K562 (cell line): ENCODE data around the gene MAD1L1. TPM values are rescaled to one million over a fixed set of nuclear protein-coding genes. Genes with fewer than 3 reads are reported as not detected.

Experiments used
- ARID2 ChIP-seq: fragments of 450-650 bp; IDR thresholded peaks from 2 replicates; pipeline ENCODE4 v1.6.1; 2017; ENCODE audit warnings: antibody characterized with exemption, mild to moderate bottlenecking
- ARID3B ChIP-seq: fragments of 250-450 bp; sonication (Bioruptor Pico); IDR thresholded peaks from 2 replicates; pipeline ENCODE4 v1.4.0; 2020; ENCODE audit warnings: borderline replicate concordance
- ATF7 ChIP-seq: fragments of 450-650 bp; IDR thresholded peaks from 2 replicates; pipeline ENCODE4 v1.7.1; 2014; ENCODE audit warnings: mild to moderate bottlenecking, moderate library complexity
- ELF1 ChIP-seq: fragments of 200-800 bp; sonication (Bioruptor generic); IDR thresholded peaks from 2 replicates; pipeline ENCODE4 v1.6.1; 2016; ENCODE audit warnings: missing genetic modification characterization, missing compliant biosample characterization
- EWSR1 ChIP-seq: fragments of 450-650 bp; IDR thresholded peaks from 2 replicates; pipeline ENCODE4 v1.6.1; 2018; ENCODE audit warnings: borderline replicate concordance, mild to moderate bottlenecking, low read depth, moderate library complexity; ENCODE audit not compliant: partially characterized antibody
- FOSL1 ChIP-seq: fragments of 200-800 bp; sonication (Bioruptor generic); conservative IDR thresholded peaks from 2 replicates; pipeline ENCODE4 v1.6.1; 2016; ENCODE audit warnings: missing genetic modification characterization, missing compliant biosample characterization
- ILK ChIP-seq: fragments of 450-650 bp; IDR thresholded peaks from 2 replicates; pipeline ENCODE4 v1.6.1; 2016; ENCODE audit warnings: missing genetic modification characterization, low read depth, mild to moderate bottlenecking, missing compliant biosample characterization, moderate library complexity, borderline replicate concordance
- MAZ ChIP-seq, 2 experiments: fragments of 450-650 bp in 1 of 2; sonication (generic) in 1 of 2; formaldehyde crosslinking; IDR thresholded peaks in 1 of 2; conservative IDR thresholded peaks in 1 of 2; 2 replicates each; pipeline versions ENCODE4 v1.4.0 to v1.5.0; 2020; ENCODE audit warnings: mild to moderate bottlenecking in 1 of 2, missing genetic modification reagents in 1 of 2
- NR2C2 ChIP-seq, 2 experiments: fragments of 200-800 bp in 1 of 2; sonication (Bioruptor generic) in 1 of 2; sonication (generic) in 1 of 2; formaldehyde crosslinking in 1 of 2; IDR thresholded peaks; 2 replicates each; pipeline versions ENCODE4 v1.6.1 to v1.8.0; 2016 to 2022; ENCODE audit warnings: mild to moderate bottlenecking in 1 of 2, missing compliant biosample characterization in 1 of 2, missing genetic modification characterization in 1 of 2, missing genetic modification reagents in 1 of 2
- PHF8 ChIP-seq: fragments of 200-600 bp; sonication (generic); IDR thresholded peaks from 2 replicates; pipeline ENCODE4 v1.6.1; 2012; ENCODE audit warnings: mixed run types, mild to moderate bottlenecking, inconsistent platforms, low read length, moderate library complexity, borderline replicate concordance
- POLR2AphosphoS5 ChIP-seq: IDR thresholded peaks from 2 replicates; pipeline ENCODE4 v1.6.1; 2011; ENCODE audit warnings: mild to moderate bottlenecking, low read depth, low read length, moderate library complexity; ENCODE audit not compliant: control insufficient read depth, insufficient read depth
- POU5F1 ChIP-seq: fragments of 150-350 bp; IDR thresholded peaks from 2 replicates; pipeline ENCODE4 v1.6.1; 2014; ENCODE audit warnings: borderline replicate concordance, low read length, low read depth, mild to moderate bottlenecking; ENCODE audit not compliant: partially characterized antibody
- SIN3A ChIP-seq, 2 experiments: fragments of 150-350 bp in 1 of 2; IDR thresholded peaks; 2 replicates each; pipeline ENCODE4 v1.6.1; 2011 to 2016; ENCODE audit warnings: borderline replicate concordance in 2 of 2, low read depth in 2 of 2, low read length in 2 of 2, mild to moderate bottlenecking in 2 of 2, moderate library complexity in 2 of 2; ENCODE audit not compliant: control insufficient read depth in 1 of 2
- SREBF2 ChIP-seq: sonication (generic); formaldehyde crosslinking; IDR thresholded peaks from 2 replicates; pipeline ENCODE4 v1.4.0; 2020; ENCODE audit warnings: mild to moderate bottlenecking, missing genetic modification reagents
- THRA ChIP-seq: fragments of 450-650 bp; IDR thresholded peaks from 2 replicates; pipeline ENCODE4 v1.6.1; 2017; ENCODE audit warnings: mild to moderate bottlenecking, moderate library complexity
- ZBTB33 ChIP-seq: sonication (generic); formaldehyde crosslinking; IDR thresholded peaks from 2 replicates; pipeline ENCODE4 v1.8.1; 2023; ENCODE audit warnings: mild to moderate bottlenecking, missing genetic modification reagents
- ZNF12 ChIP-seq: sonication (generic); formaldehyde crosslinking; IDR thresholded peaks from 2 replicates; pipeline ENCODE4 v1.4.0; 2020; ENCODE audit warnings: mild to moderate bottlenecking, missing genetic modification reagents
- ZNF217 ChIP-seq: sonication (generic); formaldehyde crosslinking; IDR thresholded peaks from 2 replicates; pipeline ENCODE4 v1.8.0; 2022; ENCODE audit warnings: mild to moderate bottlenecking, missing genetic modification reagents
- ZNF57 ChIP-seq: fragments of 450-650 bp; formaldehyde crosslinking; IDR thresholded peaks from 2 replicates; pipeline ENCODE4 v1.4.0; 2020; ENCODE audit warnings: mild to moderate bottlenecking, moderate library complexity
- ZNF583 ChIP-seq: fragments of 250-450 bp; sonication (Bioruptor Pico); IDR thresholded peaks from 2 replicates; pipeline ENCODE4 v1.4.0; 2020
- ZNF589 ChIP-seq: fragments of 200-800 bp; sonication (Bioruptor generic); IDR thresholded peaks from 2 replicates; pipeline ENCODE4 v1.6.1; 2016; ENCODE audit warnings: low read depth, missing genetic modification characterization, missing compliant biosample characterization
- polyA plus RNA-seq, 8 experiments: library from polyadenylated mRNA; depleted of rRNA in 4 of 8; stranded (reverse) in 5 of 8; unstranded in 3 of 8; fragments of >200 nt; fragmentation: Nextera tagmentation in 2 of 8; fragmentation: Illumina TruSeq in 1 of 8; extraction: Ambion mirVana in 2 of 8; extraction: Trizol in 1 of 8; gene quantifications; 2 replicates each; pipeline versions ENCODE4 v1.2.1 to v1.2.3, GENCODE V29; 2011 to 2014; ENCODE audit warnings: inconsistent platforms in 1 of 8, missing spikeins in 1 of 8
- total RNA-seq, 7 experiments: library from RNA; depleted of rRNA in 6 of 7; stranded (reverse); fragments of >200 nt in 6 of 7; fragmentation: Illumina TruSeq in 2 of 7; extraction: Trizol in 2 of 7; gene quantifications; 2 replicates each; pipeline versions ENCODE4 v1.2.1 to v1.2.3, GENCODE V29; 2011 to 2021; ENCODE audit warnings: low replicate concordance in 1 of 7

The MAD1L1 gene
- total and polyA plus RNA-seq, 9 of the 15 experiments (the other 6 are each of a cell fraction or from before 2014, with no cell fraction given): 1.7 to 89.7 (median 18.0) TPM

GRCh38 chr7:2070151-2070763, 162.5 kb downstream of the MAD1L1 start (continued):
- TF ChIP-seq ZNF589 (CRISPR knock-in tag) (no peak), SIN3A (IDR thresholded peaks at IDR 0.05; ENCODE audit: borderline replicate concordance in 2 of 2, control insufficient read depth in 1 of 2, low read depth in 2 of 2, low read length in 2 of 2) (no peak), ELF1 (tag) (no peak), POLR2AphosphoS5 (no peak), ATF7 (peak; percentile 32; the same call in 1 of the 2 replicates), ZNF217 (no peak), POU5F1 (no peak), ZBTB33 (peak; percentile 60; the same call in 1 of the 2 replicates), NR2C2 (CRISPR knock-in tag; IDR thresholded peaks at IDR 0.05) (no peak), NR2C2 (tag; IDR thresholded peaks at IDR 0.05) (0 out of 2 replicates have a peak, but pooled peaks have one; percentile 21), ZNF583 (CRISPR knock-in tag) (no peak), MAZ (CRISPR knock-in tag; conservative IDR thresholded peaks at IDR 0.05 in 1 of 2, IDR thresholded peaks at IDR 0.05 in 1 of 2) (peak in 1 of 2 experiments; percentile 53; a peak in 1 of 4 replicates), ILK (no peak), EWSR1 (no peak), ARID2 (no peak), ZNF57 (CRISPR knock-in tag) (no peak), FOSL1 (tag) (peak; percentile 54), PHF8 (peak; percentile 20; the same call in 1 of the 2 replicates), ARID3B (no peak), THRA (no peak), ZNF12 (CRISPR knock-in tag) (no peak), SREBF2 (no peak)
